H9 (cell line): ENCODE data around the gene MCHR1. TPM values are rescaled to one million over a fixed set of nuclear protein-coding genes. Genes with fewer than 3 reads are reported as not detected.

Experiments
- DNase-seq: peaks from one replicate; pipeline ENCODE4 v3.0.0-alpha.2; 2017
- H2AFZ ChIP-seq: one replicate; pipeline ENCODE4 v1.6.1; 2013; ENCODE audit warnings: mild to moderate bottlenecking, low read length, control low read depth, moderate library complexity
- H2AK5ac ChIP-seq: 2 replicates; pipeline ENCODE4 v1.6.1; 2013; ENCODE audit warnings: low read length, control low read depth, mixed read lengths; ENCODE audit not compliant: insufficient read length
- H2BK120ac ChIP-seq: one replicate; pipeline ENCODE4 v1.6.1; 2013; ENCODE audit warnings: low read depth, mild to moderate bottlenecking, low read length, control low read depth, inconsistent platforms; ENCODE audit not compliant: poor library complexity, severe bottlenecking
- H2BK12ac ChIP-seq: 2 replicates; pipeline ENCODE4 v1.6.1; 2013; ENCODE audit warnings: low read length, control low read depth, mixed read lengths, low read depth; ENCODE audit not compliant: insufficient read length
- H2BK15ac ChIP-seq: 2 replicates; pipeline ENCODE4 v1.6.1; 2013; ENCODE audit warnings: low read depth, low read length, control low read depth
- H2BK20ac ChIP-seq: one replicate; pipeline ENCODE4 v1.6.1; 2013; ENCODE audit warnings: low read depth, mild to moderate bottlenecking, low read length, control low read depth, inconsistent platforms; ENCODE audit not compliant: poor library complexity, severe bottlenecking
- H2BK5ac ChIP-seq: 2 replicates; pipeline ENCODE4 v1.6.1; 2013; ENCODE audit warnings: low read length, control low read depth, mixed read lengths; ENCODE audit not compliant: insufficient read length
- H3K14ac ChIP-seq: 2 replicates; pipeline ENCODE4 v1.6.1; 2013; ENCODE audit warnings: low read length, control low read depth; ENCODE audit not compliant: insufficient read depth
- H3K18ac ChIP-seq: 2 replicates; pipeline ENCODE4 v1.6.1; 2013; ENCODE audit warnings: low read depth, mild to moderate bottlenecking, mixed read lengths, low read length, control low read depth; ENCODE audit not compliant: insufficient read length
- H3K23ac ChIP-seq: 2 replicates; pipeline ENCODE4 v1.6.1; 2013; ENCODE audit warnings: low read length, control low read depth, mixed read lengths, low read depth; ENCODE audit not compliant: insufficient read length
- H3K23me2 ChIP-seq: 2 replicates; pipeline ENCODE4 v1.6.1; 2013; ENCODE audit warnings: low read depth, mild to moderate bottlenecking, mixed read lengths, low read length, control low read depth; ENCODE audit not compliant: insufficient read length, poor library complexity, severe bottlenecking
- H3K27ac ChIP-seq: 2 replicates; pipeline ENCODE4 v1.5.1; 2013; ENCODE audit warnings: low read length, control low read depth, mixed read lengths, low read depth; ENCODE audit not compliant: insufficient read length
- H3K27me3 ChIP-seq: 2 replicates; pipeline ENCODE4 v1.6.1; 2013; ENCODE audit warnings: low read length, control low read depth, inconsistent platforms; ENCODE audit not compliant: insufficient read depth
- H3K4ac ChIP-seq: 2 replicates; pipeline ENCODE4 v1.6.1; 2013; ENCODE audit warnings: low read depth, mild to moderate bottlenecking, control low read depth, inconsistent platforms, low read length, moderate library complexity
- H3K4me1 ChIP-seq: 2 replicates; pipeline ENCODE4 v1.6.1; 2013; ENCODE audit warnings: low read length, control low read depth, inconsistent platforms; ENCODE audit not compliant: insufficient read depth
- H3K4me2 ChIP-seq: 2 replicates; pipeline ENCODE4 v1.6.1; 2013; ENCODE audit warnings: low read length, control low read depth, mixed read lengths; ENCODE audit not compliant: insufficient read length, insufficient read depth
- H3K56ac ChIP-seq: 2 replicates; pipeline ENCODE4 v1.6.1; 2013; ENCODE audit warnings: low read depth, mild to moderate bottlenecking, mixed read lengths, low read length, control low read depth; ENCODE audit not compliant: insufficient read length
- H3K79me1 ChIP-seq: 2 replicates; pipeline ENCODE4 v1.6.1; 2013; ENCODE audit warnings: low read depth, mild to moderate bottlenecking, moderate library complexity, low read length, control low read depth, inconsistent platforms; ENCODE audit not compliant: insufficient read depth, poor library complexity, severe bottlenecking
- H3K79me2 ChIP-seq: 2 replicates; pipeline ENCODE4 v1.6.1; 2013; ENCODE audit warnings: low read length, control low read depth, inconsistent platforms; ENCODE audit not compliant: insufficient read depth
- H3K9ac ChIP-seq: 2 replicates; pipeline ENCODE4 v1.6.1; 2013; ENCODE audit warnings: low read length, control low read depth, mixed read lengths; ENCODE audit not compliant: insufficient read length; ENCODE audit errors: extremely low read depth
- H3K9me3 ChIP-seq: one replicate; pipeline ENCODE4 v1.6.1; 2013; ENCODE audit warnings: low read depth, low read length, inconsistent platforms; ENCODE audit not compliant: control insufficient read depth
- H3T11ph ChIP-seq: one replicate; pipeline ENCODE4 v1.6.1; 2013; ENCODE audit warnings: mild to moderate bottlenecking, low read length, control low read depth, inconsistent platforms
- H4K20me1 ChIP-seq: one replicate; pipeline ENCODE4 v1.6.1; 2013; ENCODE audit not compliant: control insufficient read depth, insufficient read length, insufficient read depth
- H4K5ac ChIP-seq: 2 replicates; pipeline ENCODE4 v1.6.1; 2013; ENCODE audit warnings: low read depth, mild to moderate bottlenecking, mixed read lengths, low read length, control low read depth; ENCODE audit not compliant: insufficient read length
- H4K8ac ChIP-seq: replicated peaks from 2 replicates; pipeline ENCODE4 v1.6.1; 2013; ENCODE audit warnings: low read length, control low read depth, mixed read lengths, low read depth; ENCODE audit not compliant: insufficient read length
- H4K91ac ChIP-seq: 2 replicates; pipeline ENCODE4 v1.6.1; 2013; ENCODE audit warnings: low read depth, mild to moderate bottlenecking, moderate library complexity, mixed read lengths, low read length, control low read depth; ENCODE audit not compliant: insufficient read length
- H3K27ac Mint-ChIP-seq, 3 experiments: 2 replicates in 2 of 3; 3 replicates in 1 of 3; pipeline ENCODE4 v1.8.0; 2020 to 2021; ENCODE audit warnings: mixed read lengths in 3 of 3, mild to moderate bottlenecking in 1 of 3, moderate library complexity in 1 of 3
- H3K27me3 Mint-ChIP-seq: 2 replicates; pipeline ENCODE4 v1.8.0; 2021; ENCODE audit warnings: low read depth, mild to moderate bottlenecking, moderate library complexity, mixed read lengths
- H3K36me3 Mint-ChIP-seq, 3 experiments: 2 replicates in 2 of 3; 3 replicates in 1 of 3; pipeline ENCODE4 v1.8.0; 2020 to 2021; ENCODE audit warnings: low read depth in 3 of 3, mixed read lengths in 3 of 3; ENCODE audit not compliant: insufficient read depth in 1 of 3
- H3K4me1 Mint-ChIP-seq, 2 experiments: 2 replicates each; pipeline ENCODE4 v1.8.0; 2020; ENCODE audit warnings: mixed read lengths in 2 of 2
- H3K4me3 Mint-ChIP-seq, 2 experiments: 2 replicates in 1 of 2; 3 replicates in 1 of 2; pipeline ENCODE4 v1.8.0; 2020 to 2021; ENCODE audit warnings: mild to moderate bottlenecking in 2 of 2, mixed read lengths in 2 of 2, moderate library complexity in 1 of 2
- H3K9me3 Mint-ChIP-seq, 2 experiments: 2 replicates in 1 of 2; 3 replicates in 1 of 2; pipeline ENCODE4 v1.8.0; 2020; ENCODE audit warnings: mild to moderate bottlenecking in 2 of 2, mixed read lengths in 2 of 2, moderate library complexity in 1 of 2
- CTCF ChIP-seq: fragments of 200-600 bp; sonication (generic); conservative IDR thresholded peaks from 3 replicates; pipeline ENCODE4 v1.8.0; 2021; ENCODE audit warnings: antibody characterized with exemption, mild to moderate bottlenecking
- WGBS: extraction: QIAGEN DNeasy Blood & Tissue Kit; methylation state at CpG from one replicate; pipeline ENCODE4 v1.1.7; 2013; ENCODE audit warnings: missing lambda C conversion rate, low lambda C conversion rate, mixed read lengths; ENCODE audit not compliant: insufficient read length; ENCODE audit errors: extremely low coverage; 5-methylcytosine and 5-hydroxymethylcytosine counted together
- total RNA-seq: library from RNA; stranded (reverse); gene quantifications from 2 replicates; pipeline ENCODE4 v1.2.1, GENCODE V29; 2021

The MCHR1 gene
- total RNA-seq, 1 experiment from 2014 or later, result 2.9 TPM

- Histone ChIP-seq H3K4me2 (no peak overlapping the region), H3K56ac (no peak overlapping the region), H4K8ac (no peak overlapping the region), H4K20me1 (no peaks in the 10 kb centered on the region), H2BK15ac (no peak overlapping the region), H3K14ac (no peak overlapping the region), H2BK120ac (no peak overlapping the region), H3K79me2 (no peaks in the 10 kb centered on the region), H2AK5ac (no peak overlapping the region), H2BK12ac (no peak overlapping the region), H3K4me1 (no peaks in the 10 kb centered on the region; the same call in 1 of the 2 replicates), H3T11ph (no peak overlapping the region), H2BK20ac (no peak overlapping the region), H3K23me2 (peaks cover 1% of the 10 kb centered on the region), H3K27ac (no peak overlapping the region), H2AFZ (no peak overlapping the region), H3K9me3 (no peaks in the 10 kb centered on the region), H3K4ac (no peak overlapping the region), H2BK5ac (no peak overlapping the region), H3K18ac (no peak overlapping the region), H3K9ac (no peak overlapping the region), H3K79me1 (no peaks in the 10 kb centered on the region), H3K23ac (no peak overlapping the region), H3K27me3 (no peaks in the 10 kb centered on the region), H4K5ac (no peak overlapping the region), H4K91ac (no peak overlapping the region)
- no CpG with 5 or more reads among the region's 4 CpGs for WGBS
- Mint-ChIP-seq H3K9me3 (0 out of 5 replicates have a peak, but pooled peaks cover 0 to 2% of the 10 kb centered on the region in 2 experiments), H3K27me3 (no peaks in the 10 kb centered on the region), H3K4me1 (peaks cover 11 to 15% of the 10 kb centered on the region in 2 experiments), H3K4me3 (no peak overlapping the region), H3K27ac (no peak overlapping the region), H3K36me3 (no peaks in the 10 kb centered on the region; a peak in 1 of 7 replicates)
- TF ChIP-seq CTCF, result no peak
- DNase-seq, result no peak
Observed at GRCh38 chr22:40642316-40642715, 37.0 kb upstream of the MCHR1 start.
